Uterus (tissue), 4 donors: ENCODE data around the gene ZNF362. TPM values are rescaled to one million over a fixed set of nuclear protein-coding genes. Genes with fewer than 3 reads are reported as not detected.

Source experiments
- DNase-seq, 2 donors: peaks; one replicate each; pipeline ENCODE4 v3.0.0-alpha.2; 2019 to 2020
- H3K27ac ChIP-seq, 2 donors: fragments of 200-600 bp; sonication (generic); 1 replicate in 1 of 2; 2 replicates in 1 of 2; pipeline ENCODE4 v1.5.1; 2016 to 2018
- H3K27me3 ChIP-seq, 2 donors: fragments of 200-600 bp; sonication (generic); one replicate each; pipeline ENCODE4 v1.5.1; 2018 to 2019; ENCODE audit warnings: control low read depth in 1 of 2
- H3K36me3 ChIP-seq, 2 donors: fragments of 200-600 bp; sonication (generic); one replicate each; pipeline ENCODE4 v1.5.1; 2019; ENCODE audit warnings: control low read depth in 1 of 2
- H3K4me1 ChIP-seq, 2 donors: fragments of 200-600 bp; sonication (generic); one replicate each; pipeline ENCODE4 v1.5.1; 2018 to 2019; ENCODE audit warnings: control low read depth in 1 of 2
- H3K4me3 ChIP-seq, 2 donors: fragments of 200-600 bp; sonication (generic); 1 replicate in 1 of 2; 2 replicates in 1 of 2; pipeline ENCODE4 v1.5.1; 2018 to 2019; ENCODE audit warnings: mild to moderate bottlenecking in 1 of 2
- H3K9me3 ChIP-seq, 2 donors: fragments of 200-600 bp; sonication (generic); one replicate each; pipeline ENCODE4 v1.5.1; 2019; ENCODE audit warnings: control low read depth in 1 of 2
- POLR2A ChIP-seq, 2 donors: fragments of 450-650 bp; IDR thresholded peaks; one replicate each; pipeline ENCODE4 v1.6.1; 2016; ENCODE audit warnings: antibody characterized with exemption in 2 of 2, mild to moderate bottlenecking in 1 of 2, moderate library complexity in 1 of 2
- intact Hi-C: fragments of 100-400 bp; cut with DNase I; formaldehyde crosslinking; loops from one replicate; pipeline ENCODE4 v1.15.1; 2023; ENCODE audit warnings: low total_unique reads
- total RNA-seq, 4 donors: library from RNA; depleted of rRNA in 3 of 4; stranded (reverse); fragments of >200 nt in 3 of 4; gene quantifications; one replicate each; pipeline versions ENCODE4 v1.1.0 to v1.2.4, GENCODE V29; 2014 to 2023
- TF ChIP-seq, protein P1 (sequence below), 4 experiments: fragments of 200-600 bp in 2 of 4; fragments of 450-650 bp in 2 of 4; sonication (generic) in 2 of 4; IDR thresholded peaks; one replicate each; pipeline ENCODE4 v1.5.1; 2016 to 2019; ENCODE audit warnings: antibody characterized with exemption in 4 of 4, mild to moderate bottlenecking in 2 of 4, moderate library complexity in 1 of 4
- donor health status: DM: yes; HTN: yes; CAD: no.

The ZNF362 gene, protein sequence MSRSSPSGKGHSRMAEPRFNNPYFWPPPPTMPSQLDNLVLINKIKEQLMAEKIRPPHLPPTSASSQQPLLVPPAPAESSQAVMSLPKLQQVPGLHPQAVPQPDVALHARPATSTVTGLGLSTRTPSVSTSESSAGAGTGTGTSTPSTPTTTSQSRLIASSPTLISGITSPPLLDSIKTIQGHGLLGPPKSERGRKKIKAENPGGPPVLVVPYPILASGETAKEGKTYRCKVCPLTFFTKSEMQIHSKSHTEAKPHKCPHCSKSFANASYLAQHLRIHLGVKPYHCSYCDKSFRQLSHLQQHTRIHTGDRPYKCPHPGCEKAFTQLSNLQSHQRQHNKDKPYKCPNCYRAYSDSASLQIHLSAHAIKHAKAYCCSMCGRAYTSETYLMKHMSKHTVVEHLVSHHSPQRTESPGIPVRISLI
- total RNA-seq = 10 to 100 TPM in 3 of 4 donors, 1 to 10 TPM in 1; 9.2 to 45.3 (median 25.8) TPM

DNA sequence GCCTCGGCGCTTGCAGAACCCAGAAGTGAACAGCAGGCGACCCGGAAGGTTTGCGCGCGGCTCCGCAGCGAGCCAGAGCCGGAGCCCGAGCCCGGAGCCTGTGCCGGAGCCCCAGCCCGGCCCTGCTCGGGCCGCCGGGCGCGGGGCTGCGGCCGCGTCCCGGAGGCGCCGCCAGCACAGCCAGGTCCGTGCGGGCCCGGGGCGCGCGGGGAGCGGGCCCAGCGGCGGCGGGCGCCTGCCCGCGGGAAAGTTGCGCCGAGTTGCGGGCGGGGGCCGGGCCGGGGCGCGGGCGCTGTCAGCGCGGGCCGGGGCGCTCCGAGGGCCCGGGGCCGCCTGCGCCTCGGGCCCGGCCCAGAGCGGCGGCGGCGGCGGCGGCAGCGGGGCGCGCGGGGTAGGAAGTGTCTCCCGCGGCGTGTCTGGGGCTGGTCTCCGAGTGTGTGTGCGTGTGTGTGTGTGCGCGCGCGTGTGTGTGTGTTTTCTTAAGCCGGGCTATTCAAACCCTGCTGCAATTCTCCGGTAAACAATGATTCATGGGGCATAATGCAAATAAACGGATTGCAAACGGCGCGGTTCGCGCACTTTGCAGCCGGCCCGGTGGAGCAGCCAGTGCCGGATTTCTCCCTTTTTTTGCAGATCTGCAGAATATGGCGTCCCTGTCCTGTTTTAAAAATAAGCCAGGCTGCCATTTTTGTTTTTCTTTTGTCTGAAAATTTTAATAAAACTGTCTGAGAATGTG lies at the start of gene ZNF362:
Gene ZNF362 (plus strand): TSS at position 22 of the 736 bp plus-strand sequence. CDS start 14,083 bp downstream, outside the sequence.
- no peaks in the 10 kb centered on the region for H3K9me3 ChIP-seq
- peaks cover 0 to 13% of the 10 kb centered on the region in 2 donors for H3K4me1 ChIP-seq
- peak within 1 kb of the TSS; percentile 93 to 94 for H3K27ac ChIP-seq
- no peaks in the 10 kb centered on the region for H3K27me3 ChIP-seq
- peak within 1 kb of the TSS; percentile 56 to 57 for H3K4me3 ChIP-seq
- DNase-seq = peak; percentile 55 to 61
- intact Hi-C loops = no loop called here
- no peaks in the 10 kb centered on the region for H3K36me3 ChIP-seq
- no peak for TF ChIP-seq POLR2A (IDR thresholded peaks at IDR 0.05)
- TF ChIP-seq, protein P1, sequence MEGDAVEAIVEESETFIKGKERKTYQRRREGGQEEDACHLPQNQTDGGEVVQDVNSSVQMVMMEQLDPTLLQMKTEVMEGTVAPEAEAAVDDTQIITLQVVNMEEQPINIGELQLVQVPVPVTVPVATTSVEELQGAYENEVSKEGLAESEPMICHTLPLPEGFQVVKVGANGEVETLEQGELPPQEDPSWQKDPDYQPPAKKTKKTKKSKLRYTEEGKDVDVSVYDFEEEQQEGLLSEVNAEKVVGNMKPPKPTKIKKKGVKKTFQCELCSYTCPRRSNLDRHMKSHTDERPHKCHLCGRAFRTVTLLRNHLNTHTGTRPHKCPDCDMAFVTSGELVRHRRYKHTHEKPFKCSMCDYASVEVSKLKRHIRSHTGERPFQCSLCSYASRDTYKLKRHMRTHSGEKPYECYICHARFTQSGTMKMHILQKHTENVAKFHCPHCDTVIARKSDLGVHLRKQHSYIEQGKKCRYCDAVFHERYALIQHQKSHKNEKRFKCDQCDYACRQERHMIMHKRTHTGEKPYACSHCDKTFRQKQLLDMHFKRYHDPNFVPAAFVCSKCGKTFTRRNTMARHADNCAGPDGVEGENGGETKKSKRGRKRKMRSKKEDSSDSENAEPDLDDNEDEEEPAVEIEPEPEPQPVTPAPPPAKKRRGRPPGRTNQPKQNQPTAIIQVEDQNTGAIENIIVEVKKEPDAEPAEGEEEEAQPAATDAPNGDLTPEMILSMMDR (IDR thresholded peaks at IDR 0.05) = peak in 2 of 4 experiments; percentile 19 to 33

DNA sequence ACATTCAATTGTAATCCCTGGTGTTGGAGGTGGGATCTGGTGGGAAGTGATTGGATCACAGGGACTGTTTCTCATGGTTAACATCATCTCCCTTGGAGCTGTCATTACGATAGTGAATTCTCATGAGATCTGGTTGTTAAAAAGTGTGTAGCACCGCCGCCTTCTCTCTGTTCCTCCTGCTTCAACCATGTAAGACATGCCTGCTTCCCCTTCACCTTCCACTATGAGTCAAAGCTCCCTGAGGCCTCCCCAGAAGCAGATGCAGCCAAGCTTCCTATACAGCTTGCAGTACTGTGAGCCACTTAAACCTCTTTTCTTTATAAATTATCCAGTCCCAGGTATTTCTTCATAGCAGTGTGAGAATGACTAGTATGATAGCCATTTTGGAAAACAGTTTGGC lies 44.3 kb upstream of the ZNF362 start:
- Histone ChIP-seq H3K36me3 (no peaks in the 10 kb centered on the region), H3K27ac (no peak overlapping the region), H3K27me3 (no peaks in the 10 kb centered on the region), H3K9me3 (no peaks in the 10 kb centered on the region), H3K4me1 (no peaks in the 10 kb centered on the region), H3K4me3 (no peak overlapping the region)
- no peak for DNase-seq
- TF ChIP-seq, protein P1 (IDR thresholded peaks at IDR 0.05) = no peak
- TF ChIP-seq POLR2A (IDR thresholded peaks at IDR 0.05) = no peak
- intact Hi-C loops = no loop called here

DNA sequence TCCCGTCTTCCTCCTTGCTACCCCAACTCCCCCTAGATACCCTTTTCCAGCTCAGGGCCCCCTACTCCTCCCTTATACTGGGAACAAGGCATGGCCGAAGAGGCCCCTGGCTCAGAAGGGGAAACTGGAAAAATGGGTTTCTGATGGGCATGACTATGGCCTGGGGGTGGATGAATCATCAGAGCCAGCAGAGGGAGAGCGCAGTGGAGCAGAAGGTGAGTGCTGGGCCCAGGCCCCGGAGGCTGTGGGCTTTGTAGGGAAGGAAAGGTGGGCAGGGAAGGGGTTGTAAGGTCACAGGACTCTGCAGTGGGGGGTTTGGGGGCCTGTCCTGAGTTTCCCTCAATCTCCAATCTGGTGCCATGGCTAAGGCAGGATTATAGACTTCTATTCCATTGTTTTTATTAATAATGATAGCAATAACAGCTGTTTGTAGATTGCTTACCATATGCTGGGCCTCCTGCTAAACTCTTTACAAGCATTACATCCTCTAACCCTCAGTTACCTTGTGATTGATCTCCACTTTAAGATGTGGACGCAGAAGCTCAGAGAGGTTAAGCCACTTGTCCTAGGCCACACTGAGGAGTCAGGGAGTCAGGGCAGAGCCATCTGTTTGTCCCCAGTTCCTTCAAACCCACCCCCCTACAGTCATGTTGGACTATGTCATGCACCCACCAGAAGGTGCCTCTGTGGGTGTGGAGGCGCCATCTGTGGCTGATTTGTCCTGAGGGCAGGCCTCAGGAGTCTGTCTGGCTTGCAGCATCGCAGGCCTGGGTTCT lies 36.2 kb upstream of the ZNF362 start:
- H3K36me3 ChIP-seq = no peaks in the 10 kb centered on the region
- intact Hi-C loops = no loop called here
- H3K27ac ChIP-seq = no peak overlapping the region
- no peak overlapping the region for H3K4me3 ChIP-seq
- no peaks in the 10 kb centered on the region for H3K27me3 ChIP-seq
- H3K9me3 ChIP-seq = no peaks in the 10 kb centered on the region
- no peak for DNase-seq
- TF ChIP-seq POLR2A (IDR thresholded peaks at IDR 0.05) = no peak
- TF ChIP-seq, protein P1 (IDR thresholded peaks at IDR 0.05) = no peak
- no peaks in the 10 kb centered on the region for H3K4me1 ChIP-seq

DNA sequence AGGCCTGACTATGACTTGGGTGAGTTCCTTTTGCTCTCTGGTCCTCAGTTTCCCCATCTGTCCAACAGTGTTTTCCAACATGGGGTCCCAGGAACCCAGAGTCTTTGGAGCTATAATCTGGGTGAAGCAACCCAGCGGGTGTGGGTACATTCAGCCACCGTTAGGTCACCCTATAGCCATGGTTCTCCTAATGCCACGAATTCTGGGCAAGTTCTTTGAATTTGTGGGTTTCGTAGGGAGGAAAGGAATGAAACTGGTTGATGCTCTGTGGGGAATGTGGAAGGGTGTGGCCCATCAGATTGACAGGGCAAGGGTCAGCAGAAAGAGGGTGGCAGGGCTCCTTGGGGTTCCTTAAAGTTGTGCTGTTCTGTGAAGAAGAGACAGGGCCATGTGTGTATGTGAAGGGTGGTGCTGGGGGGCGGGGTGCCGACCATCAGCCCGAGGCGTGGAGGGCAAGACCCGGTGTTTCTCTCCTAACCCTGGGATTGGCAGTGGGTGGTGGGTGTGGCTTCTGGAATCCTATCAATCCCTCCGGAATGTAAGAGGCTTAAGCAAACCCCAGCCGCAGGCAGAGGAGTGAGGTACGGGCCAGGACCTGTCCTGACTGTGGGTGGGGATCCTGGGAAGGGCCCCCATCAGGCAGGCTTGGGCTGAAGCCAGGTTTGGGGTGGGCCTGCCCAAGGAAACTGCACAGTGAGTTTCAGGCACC lies 35.5 kb upstream of the ZNF362 start:
- H3K4me3 ChIP-seq = no peak overlapping the region
- no peaks in the 10 kb centered on the region for H3K36me3 ChIP-seq
- H3K27me3 ChIP-seq = no peaks in the 10 kb centered on the region
- H3K4me1 ChIP-seq = no peaks in the 10 kb centered on the region
- intact Hi-C loops = no loop called here
- no peak overlapping the region for H3K27ac ChIP-seq
- TF ChIP-seq POLR2A (IDR thresholded peaks at IDR 0.05) = no peak
- TF ChIP-seq, protein P1 (IDR thresholded peaks at IDR 0.05) = no peak
- DNase-seq = no peak
- H3K9me3 ChIP-seq = no peaks in the 10 kb centered on the region
